ENCODE measurements around the gene CACNA1I.

- TF ChIP-seq POLR2A (IDR thresholded peaks at IDR 0.05) (no peak), POLR2AphosphoS5 (IDR thresholded peaks at IDR 0.05) (no peak), EP300 (IDR thresholded peaks at IDR 0.05) (no peak)
- TF ChIP-seq, protein P1, sequence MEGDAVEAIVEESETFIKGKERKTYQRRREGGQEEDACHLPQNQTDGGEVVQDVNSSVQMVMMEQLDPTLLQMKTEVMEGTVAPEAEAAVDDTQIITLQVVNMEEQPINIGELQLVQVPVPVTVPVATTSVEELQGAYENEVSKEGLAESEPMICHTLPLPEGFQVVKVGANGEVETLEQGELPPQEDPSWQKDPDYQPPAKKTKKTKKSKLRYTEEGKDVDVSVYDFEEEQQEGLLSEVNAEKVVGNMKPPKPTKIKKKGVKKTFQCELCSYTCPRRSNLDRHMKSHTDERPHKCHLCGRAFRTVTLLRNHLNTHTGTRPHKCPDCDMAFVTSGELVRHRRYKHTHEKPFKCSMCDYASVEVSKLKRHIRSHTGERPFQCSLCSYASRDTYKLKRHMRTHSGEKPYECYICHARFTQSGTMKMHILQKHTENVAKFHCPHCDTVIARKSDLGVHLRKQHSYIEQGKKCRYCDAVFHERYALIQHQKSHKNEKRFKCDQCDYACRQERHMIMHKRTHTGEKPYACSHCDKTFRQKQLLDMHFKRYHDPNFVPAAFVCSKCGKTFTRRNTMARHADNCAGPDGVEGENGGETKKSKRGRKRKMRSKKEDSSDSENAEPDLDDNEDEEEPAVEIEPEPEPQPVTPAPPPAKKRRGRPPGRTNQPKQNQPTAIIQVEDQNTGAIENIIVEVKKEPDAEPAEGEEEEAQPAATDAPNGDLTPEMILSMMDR (IDR thresholded peaks at IDR 0.05): no peak
These were observed 6.8 kb upstream of the CACNA1I start for GRCh38 chr22:39563571-39564428.
